HCT116 (cell line): ENCODE results near the gene RBM11. TPM values are rescaled to one million over a fixed set of nuclear protein-coding genes. Genes with fewer than 3 reads are reported as not detected.

Experiments used
- ATAC-seq: fragments of 200-7000 bp; cut with Tn5 transposase; 2 replicates; pipeline ENCODE4 v1.9.1; 2020; ENCODE audit warnings: mild to moderate bottlenecking, moderate library complexity
- BruUV-seq: library from RNA; stranded (reverse); fragments of 400-500 nt; replicated peaks from 2 replicates; lab custom pipeline; 2021; lab: Mats Ljungman, UMichigan
- CTCF ChIA-PET: fragments of 300-600 bp; sonication (Branson Sonifier 250); formaldehyde crosslinking; loops from one replicate; lab custom pipeline; 2021; ENCODE audit warnings: antibody characterized with exemption; lab: Charles Lee
- POLR2A ChIA-PET: fragments of 300-600, 350-600 bp; sonication (Branson Sonifier 250); formaldehyde crosslinking; loops from one replicate; lab custom pipeline; 2021; ENCODE audit warnings: antibody characterized with exemption; lab: Charles Lee
- RAD21 ChIA-PET, 2 experiments: fragments of 300-600 bp; sonication (Branson Sonifier 250); formaldehyde crosslinking; loops; one replicate each; lab custom pipeline; 2023; ENCODE audit warnings: low total read pairs in 2 of 2; ENCODE audit not compliant: uncharacterized antibody in 2 of 2, unreplicated experiment in 2 of 2, low non-redundant PET in 1 of 2; lab: Charles Lee
- DNase-seq: peaks from one replicate; pipeline ENCODE4 v3.0.0-alpha.2; 2010; ENCODE audit warnings: low read depth, low spot score
- H2AFZ ChIP-seq: fragments of 200-600 bp; shearing (Covaris generic), sonication (generic); 2 replicates; pipeline ENCODE4 v1.6.1; 2017; ENCODE audit warnings: low read depth, mixed run types, mixed read lengths, antibody characterized with exemption, low read length; ENCODE audit not compliant: poor library complexity, severe bottlenecking
- H3K27ac ChIP-seq: 2 replicates; pipeline ENCODE4 v1.5.1; 2012; ENCODE audit warnings: low read depth, low read length
- H3K27me3 ChIP-seq: fragments of 200-600 bp; sonication (generic); 2 replicates; pipeline ENCODE4 v1.6.1; 2016; ENCODE audit warnings: mixed run types, low read length, mixed read lengths; ENCODE audit not compliant: insufficient read depth
- H3K36me3 ChIP-seq, 2 experiments: fragments of 200-500 bp in 1 of 2; fragments of 200-600 bp in 1 of 2; sonication (Bioruptor generic) in 1 of 2; sonication (generic) in 1 of 2; 2 replicates each; pipeline versions ENCODE4 v1.5.1 to v1.6.1; 2014 to 2016; ENCODE audit warnings: low read length in 2 of 2, inconsistent platforms in 1 of 2, mixed read lengths in 1 of 2, mixed run types in 1 of 2; ENCODE audit not compliant: insufficient read depth in 2 of 2, control insufficient read depth in 1 of 2
- H3K4me1 ChIP-seq, 2 experiments: fragments of 200-600 bp in 1 of 2; sonication (generic) in 1 of 2; 2 replicates each; pipeline versions ENCODE4 v1.5.1 to v1.6.1; 2012 to 2017; ENCODE audit warnings: low read length in 2 of 2, inconsistent platforms in 1 of 2, mild to moderate bottlenecking in 1 of 2, mixed read lengths in 1 of 2, mixed run types in 1 of 2, moderate library complexity in 1 of 2; ENCODE audit not compliant: insufficient read depth in 2 of 2, control insufficient read depth in 1 of 2
- H3K4me2 ChIP-seq: fragments of 200-600 bp; sonication (generic); 2 replicates; pipeline ENCODE4 v1.6.1; 2017; ENCODE audit warnings: mixed run types, low read length, mixed read lengths
- H3K4me3 ChIP-seq, 2 experiments: fragments of 200-600 bp in 1 of 2; sonication (generic) in 1 of 2; replicated peaks in 1 of 2; 2 replicates each; pipeline ENCODE4 v1.5.1; 2011 to 2016; ENCODE audit warnings: low read length in 2 of 2, control low read depth in 1 of 2, low read depth in 1 of 2, mild to moderate bottlenecking in 1 of 2, mixed read lengths in 1 of 2, mixed run types in 1 of 2
- H3K79me2 ChIP-seq: fragments of 200-600 bp; sonication (generic); 2 replicates; pipeline ENCODE4 v1.6.1; 2017; ENCODE audit warnings: mild to moderate bottlenecking, mixed run types, low read length, moderate library complexity, mixed read lengths; ENCODE audit not compliant: insufficient read depth
- H3K9ac ChIP-seq: fragments of 200-600 bp; sonication (generic); 2 replicates; pipeline ENCODE4 v1.6.1; 2016; ENCODE audit warnings: low read length, mixed read lengths
- H3K9me2 ChIP-seq: fragments of 200-600 bp; sonication (generic), shearing (Covaris generic); 2 replicates; pipeline ENCODE4 v1.6.1; 2017; ENCODE audit warnings: mixed run types, mild to moderate bottlenecking, moderate library complexity; ENCODE audit not compliant: insufficient read depth
- H3K9me3 ChIP-seq, 2 experiments: fragments of 200-500 bp in 1 of 2; fragments of 200-600 bp in 1 of 2; sonication (Bioruptor generic) in 1 of 2; sonication (generic) in 1 of 2; 2 replicates each; pipeline ENCODE4 v1.6.1; 2014 to 2017; ENCODE audit warnings: low read length in 2 of 2, mixed read lengths in 2 of 2, inconsistent platforms in 1 of 2, low read depth in 1 of 2, mild to moderate bottlenecking in 1 of 2, mixed run types in 1 of 2, moderate library complexity in 1 of 2; ENCODE audit not compliant: control insufficient read depth in 1 of 2, insufficient read depth in 1 of 2
- H4K20me1 ChIP-seq: fragments of 200-600 bp; sonication (generic), shearing (Covaris generic); 2 replicates; pipeline ENCODE4 v1.6.1; 2017; ENCODE audit warnings: mixed run types, mild to moderate bottlenecking, moderate library complexity; ENCODE audit not compliant: insufficient read depth
- EZH2phosphoT487 ChIP-seq: fragments of 200-600 bp; IDR thresholded peaks from 2 replicates; pipeline ENCODE4 v1.6.1; 2018; ENCODE audit warnings: antibody characterized with exemption, borderline replicate concordance
- MAX ChIP-seq: IDR thresholded peaks from 2 replicates; pipeline ENCODE4 v1.6.1; 2012
- REST ChIP-seq: IDR thresholded peaks from 2 replicates; pipeline ENCODE4 v1.6.1; 2012; ENCODE audit warnings: low read depth
- SP1 ChIP-seq: IDR thresholded peaks from 2 replicates; pipeline ENCODE4 v1.6.1; 2012; ENCODE audit warnings: low read depth
- YY1 ChIP-seq: IDR thresholded peaks from 2 replicates; pipeline ENCODE4 v1.6.1; 2011; ENCODE audit warnings: low read length, low read depth, moderate library complexity, mild to moderate bottlenecking; ENCODE audit not compliant: insufficient replicate concordance; ENCODE audit errors: extremely low read depth
- intact Hi-C: fragments of 100-400 bp; cut with micrococcal nuclease; formaldehyde crosslinking; loops from 2 replicates; pipeline ENCODE4 v1.10.0; 2022
- total RNA-seq: library from RNA; stranded (reverse); gene quantifications from one replicate; pipeline ENCODE4 v1.2.1, GENCODE V29; 2021; ENCODE audit not compliant: unreplicated experiment

The RBM11 gene
- total RNA-seq, 1 experiment from 2014 or later: not detected

- no peak for TF ChIP-seq YY1
- TF ChIP-seq EZH2phosphoT487: no peak
- no peak for TF ChIP-seq SP1
Observed at GRCh38 chr21:14239281-14239680, 23.3 kb downstream of the RBM11 start (continued).

- POLR2A ChIA-PET: no interaction called here
- Histone ChIP-seq H3K36me3 (no peaks in the 10 kb centered on the region), H4K20me1 (no peaks in the 10 kb centered on the region), H3K79me2 (no peaks in the 10 kb centered on the region)
- TF ChIP-seq MAX: no peak
- no peak for TF ChIP-seq SP1
- no peak for TF ChIP-seq REST
- TF ChIP-seq, all 23 proteins: peak for 0
- no peak overlapping the region for H3K4me3 ChIP-seq
- no peaks in the 10 kb centered on the region for H3K27me3 ChIP-seq
- ATAC-seq (no peak), DNase-seq (no peak)
- intact Hi-C loops: no loop called here
- no peaks in the 10 kb centered on the region for H3K4me1 ChIP-seq
- CTCF ChIA-PET: no interaction called here
- H3K9me2 ChIP-seq: no peaks in the 10 kb centered on the region
- no peak overlapping the region for H2AFZ ChIP-seq
- BruUV-seq: no TSS peak
- no peak overlapping the region for H3K4me2 ChIP-seq
- peaks cover 0 to 17% of the 10 kb centered on the region in 2 experiments; a peak in 2 of 4 replicates for H3K9me3 ChIP-seq
- no peak overlapping the region for H3K9ac ChIP-seq
- RAD21 ChIA-PET: no interaction called here
- H3K27ac ChIP-seq: no peak overlapping the region
Observed at GRCh38 chr21:14241297-14241696, 25.3 kb downstream of the RBM11 start.
